Measurements from ENCODE around the gene MAP4K4. TPM values are rescaled to one million over a fixed set of nuclear protein-coding genes. Genes with fewer than 3 reads are reported as not detected.

MAP4K4 gene
- total and polyA plus RNA-seq, 2 of the 13 experiments (the other 11 are each of a cell fraction or from before 2014, with no cell fraction given), result 105 to 264 TPM

GRCh38 chr2:101731221-101732054 is 33.9 kb downstream of the MAP4K4 start (continued):
- no peak for TF ChIP-seq KIAA2018 (CRISPR knock-in tag; IDR thresholded peaks at IDR 0.05; ENCODE audit: borderline replicate concordance)
- TF ChIP-seq REXO4 (CRISPR knock-in tag; IDR thresholded peaks at IDR 0.05; ENCODE audit: borderline replicate concordance), result no peak
- no peak for TF ChIP-seq SYNCRIP (IDR thresholded peaks at IDR 0.05; ENCODE audit: insufficient read depth, low read depth, low read length)
- no peak for TF ChIP-seq MZF1 (CRISPR knock-in tag; IDR thresholded peaks at IDR 0.05; ENCODE audit: borderline replicate concordance)
- TF ChIP-seq ZNF784 (CRISPR knock-in tag; IDR thresholded peaks at IDR 0.05; ENCODE audit: borderline replicate concordance), result no peak
- TF ChIP-seq DNMT1 (CRISPR knock-in tag; IDR thresholded peaks at IDR 0.05), result no peak
- TF ChIP-seq TFDP1 (CRISPR knock-in tag; IDR thresholded peaks at IDR 0.05; ENCODE audit: borderline replicate concordance), result no peak
- TF ChIP-seq ZNF12 (CRISPR knock-in tag; IDR thresholded peaks at IDR 0.05), result no peak
- TF ChIP-seq ZBTB39 (CRISPR knock-in tag; IDR thresholded peaks at IDR 0.05), result no peak
- no peak; the same call in 1 of the 2 replicates for TF ChIP-seq ELF1 (CRISPR knock-in tag; IDR thresholded peaks at IDR 0.05)
- peak; percentile 99 for TF ChIP-seq MEF2D (CRISPR knock-in tag; IDR thresholded peaks at IDR 0.05)
- no peak for TF ChIP-seq ATF1 (CRISPR knock-in tag; IDR thresholded peaks at IDR 0.05)
- no peak for TF ChIP-seq PLRG1 (conservative IDR thresholded peaks at IDR 0.05)
